Right lobe of liver (tissue), 4 donors: ENCODE measurements around the gene SLC17A4.

Experiments
- CTCF ChIP-seq, 4 donors: fragments of 200-600 bp in 3 of 4; fragments of 450-650 bp in 1 of 4; IDR thresholded peaks; one replicate each; pipeline versions ENCODE4 v1.5.1 to v1.8.0; 2016 to 2022; ENCODE audit warnings: antibody characterized with exemption in 4 of 4, mild to moderate bottlenecking in 2 of 4
- POLR2A ChIP-seq: fragments of 450-650 bp; IDR thresholded peaks from one replicate; pipeline ENCODE4 v1.6.1; 2017; ENCODE audit warnings: antibody characterized with exemption, mild to moderate bottlenecking
- donor health status: DM: no; HTN: no; CAD: no.
- donor health status: DM: no; HTN: no; CAD: no.
- donor health status: DM: no; HTN: yes; CAD: no.

- peak; percentile 56 to 73 (median 62) for TF ChIP-seq CTCF (IDR thresholded peaks at IDR 0.05)
- no peak for TF ChIP-seq POLR2A
Measured at GRCh38 chr6:25717866-25718740, 36.4 kb upstream of the SLC17A4 start.
